Uterine smooth muscle cell (primary cell): ENCODE results near the gene YEATS4. TPM values are rescaled to one million over a fixed set of nuclear protein-coding genes. Genes with fewer than 3 reads are reported as not detected.

Source experiments
- total RNA-seq: library from RNA; depleted of rRNA; stranded (reverse); fragments of >200 nt; gene quantifications from 2 replicates; pipeline ENCODE4 v1.2.3, GENCODE V29; 2014

YEATS4 gene
- total RNA-seq, result 24.9 and 30.0 TPM in 2 replicates

GRCh38 chr12:69359531-69360347, at the start of gene YEATS4:
Gene YEATS4 (plus strand): TSS chr12:69359743. CDS start chr12:69359973, 230 bp downstream.

GRCh38 chr12:69348162-69348938, 11.2 kb upstream of the YEATS4 start, which contains the start of gene LYZ:
Gene LYZ (plus strand): TSS chr12:69348381. CDS start chr12:69348409, 28 bp downstream.

Other genes with a start within 250 kb of the YEATS4 start
- 17.0 and 20.4 TPM in 2 replicates for gene CPSF6, start 120.2 kb upstream of the YEATS4 start, total RNA-seq
- gene LYZ, start 11.4 kb upstream of the YEATS4 start, total RNA-seq, result not detected in 2 replicates
- 40.2 and 40.7 TPM in 2 replicates for gene FRS2, start 110.6 kb downstream of the YEATS4 start, total RNA-seq
- gene CCT2, start 225.7 kb downstream of the YEATS4 start, total RNA-seq, result 229 and 445 TPM in 2 replicates